ENCODE data around the gene DBNDD1. TPM values are rescaled to one million over a fixed set of nuclear protein-coding genes. Genes with fewer than 3 reads are reported as not detected.

DBNDD1 gene
- total RNA-seq, 4 donors from 2014 or later = 1.4 to 5.0 (median 3.5) TPM; not detected in 1

GRCh38 chr16:90050969-90051368, 31.7 kb upstream of the DBNDD1 start:
- TF ChIP-seq, protein P1, sequence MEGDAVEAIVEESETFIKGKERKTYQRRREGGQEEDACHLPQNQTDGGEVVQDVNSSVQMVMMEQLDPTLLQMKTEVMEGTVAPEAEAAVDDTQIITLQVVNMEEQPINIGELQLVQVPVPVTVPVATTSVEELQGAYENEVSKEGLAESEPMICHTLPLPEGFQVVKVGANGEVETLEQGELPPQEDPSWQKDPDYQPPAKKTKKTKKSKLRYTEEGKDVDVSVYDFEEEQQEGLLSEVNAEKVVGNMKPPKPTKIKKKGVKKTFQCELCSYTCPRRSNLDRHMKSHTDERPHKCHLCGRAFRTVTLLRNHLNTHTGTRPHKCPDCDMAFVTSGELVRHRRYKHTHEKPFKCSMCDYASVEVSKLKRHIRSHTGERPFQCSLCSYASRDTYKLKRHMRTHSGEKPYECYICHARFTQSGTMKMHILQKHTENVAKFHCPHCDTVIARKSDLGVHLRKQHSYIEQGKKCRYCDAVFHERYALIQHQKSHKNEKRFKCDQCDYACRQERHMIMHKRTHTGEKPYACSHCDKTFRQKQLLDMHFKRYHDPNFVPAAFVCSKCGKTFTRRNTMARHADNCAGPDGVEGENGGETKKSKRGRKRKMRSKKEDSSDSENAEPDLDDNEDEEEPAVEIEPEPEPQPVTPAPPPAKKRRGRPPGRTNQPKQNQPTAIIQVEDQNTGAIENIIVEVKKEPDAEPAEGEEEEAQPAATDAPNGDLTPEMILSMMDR (IDR thresholded peaks at IDR 0.05) = no peak
- ATAC-seq (ENCODE audit: low FRiP score) (no peak), DNase-seq (ENCODE audit: low spot score) (no peak)

DNA sequence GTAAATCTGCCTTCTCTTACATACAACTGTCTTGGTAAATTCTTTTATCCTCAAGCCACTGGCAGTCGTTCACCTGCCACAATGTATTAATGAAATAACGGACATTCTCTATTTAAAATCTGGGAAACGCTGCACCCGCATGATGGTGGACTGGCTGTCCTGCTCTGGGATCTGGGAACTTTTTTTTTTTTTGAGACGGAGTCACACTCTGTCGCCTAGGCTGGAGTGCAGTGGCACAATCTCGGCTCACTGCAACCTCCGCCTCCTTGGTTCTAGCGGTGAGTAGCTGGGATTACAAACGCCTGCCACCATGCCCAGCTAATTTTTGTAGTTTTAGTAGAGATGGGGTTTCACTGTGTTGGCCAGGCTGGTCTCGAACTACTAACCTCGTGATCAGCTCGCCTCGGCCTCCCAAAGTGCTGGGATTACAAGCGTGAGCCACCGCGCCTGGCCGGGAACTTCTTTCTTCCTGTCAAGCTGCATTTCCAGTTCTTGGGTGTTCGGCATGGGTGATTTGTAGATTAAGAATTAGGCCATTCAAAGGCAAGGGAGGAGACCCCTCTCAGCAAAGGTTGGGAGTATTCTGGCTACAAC, 29.6 kb upstream of the DBNDD1 start:
- no peak for ATAC-seq (ENCODE audit: low FRiP score)
- TF ChIP-seq, protein P1 (IDR thresholded peaks at IDR 0.05) = no peak
- no peak for DNase-seq (ENCODE audit: low spot score)

DNA sequence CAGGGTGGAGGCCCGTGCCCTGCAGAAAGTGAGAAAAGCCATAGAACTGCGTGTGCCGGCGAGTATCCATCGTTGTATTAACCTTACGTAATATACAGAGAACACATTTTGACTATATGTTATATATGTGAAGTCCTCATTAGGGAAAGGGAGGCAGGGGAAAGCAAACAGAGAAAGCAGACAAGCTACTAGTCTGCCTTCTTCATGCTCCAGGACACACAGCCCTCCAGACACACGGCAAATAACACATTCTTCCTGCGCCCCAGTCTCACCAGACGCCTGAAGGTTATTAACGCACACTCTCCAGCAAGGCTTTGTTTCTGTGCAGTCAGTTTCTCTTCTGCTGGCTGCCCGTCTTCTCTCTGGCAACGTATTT, 29.1 kb upstream of the DBNDD1 start:
- TF ChIP-seq, protein P1 (IDR thresholded peaks at IDR 0.05) = no peak
- ATAC-seq (ENCODE audit: low FRiP score) = no peak
- no peak for DNase-seq (ENCODE audit: low spot score)

DNA sequence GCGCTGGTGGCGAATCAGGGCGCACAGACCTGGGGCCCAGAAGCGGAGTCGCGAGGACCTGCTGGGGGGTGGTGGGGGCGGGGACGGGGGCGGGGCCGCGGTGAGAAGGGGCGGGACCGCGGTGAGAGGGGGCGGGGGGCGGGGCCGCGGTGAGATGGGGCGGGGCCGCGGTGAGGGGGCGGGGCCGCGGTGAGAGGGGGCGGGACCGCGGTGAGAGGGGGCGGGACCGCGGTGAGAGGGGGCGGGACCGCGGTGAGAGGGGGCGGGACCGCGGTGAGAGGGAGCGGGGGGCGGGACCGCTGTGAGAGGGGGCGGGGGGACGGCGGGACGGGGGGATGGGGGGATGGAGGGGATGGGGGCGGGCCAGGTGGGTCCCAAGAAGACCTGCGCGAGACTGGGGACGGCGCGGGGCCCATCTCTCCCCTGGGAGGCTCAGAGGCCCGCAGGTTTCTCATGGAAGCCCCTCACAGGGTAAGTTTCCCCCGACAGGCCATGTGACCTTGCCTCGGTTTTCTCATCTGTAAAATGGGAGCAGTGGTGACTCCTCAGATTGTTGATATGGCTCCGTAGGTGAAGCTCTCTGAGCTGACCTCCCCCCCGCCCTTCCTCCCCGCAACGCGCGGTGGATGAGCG, 28.6 kb upstream of the DBNDD1 start:
- TF ChIP-seq, protein P1 (IDR thresholded peaks at IDR 0.05) = no peak
- ATAC-seq (ENCODE audit: low FRiP score) = no peak
- no peak for DNase-seq (ENCODE audit: low spot score)

- ATAC-seq (ENCODE audit: low FRiP score) (peak; percentile 83), DNase-seq (ENCODE audit: low spot score) (peak; percentile 43)
- TF ChIP-seq, protein P1 (IDR thresholded peaks at IDR 0.05) = no peak
These were observed 27.9 kb upstream of the DBNDD1 start for GRCh38 chr16:90046971-90047713.

- DNase-seq (ENCODE audit: low spot score) = no peak
- ATAC-seq (ENCODE audit: low FRiP score) = peak; percentile 39
- TF ChIP-seq, protein P1 (IDR thresholded peaks at IDR 0.05) = no peak
These were observed 27.1 kb upstream of the DBNDD1 start for GRCh38 chr16:90046122-90046970.

Data from omental fat pad (tissue), 4 donors.